Caco-2 (cell line): ENCODE data around the gene SLC9A1. TPM values are rescaled to one million over a fixed set of nuclear protein-coding genes. Genes with fewer than 3 reads are reported as not detected.

Source experiments
- BruUV-seq: library from RNA; stranded (reverse); fragments of 400-500 nt; replicated peaks from 2 replicates; lab custom pipeline; 2021; lab: Mats Ljungman, UMichigan
- CTCF ChIA-PET: fragments of 300-600 bp; sonication (Branson Sonifier 250); formaldehyde crosslinking; loops from one replicate; lab custom pipeline; 2022; ENCODE audit warnings: antibody characterized with exemption; lab: Charles Lee
- POLR2A ChIA-PET: fragments of 300-600 bp; sonication (Branson Sonifier 250); formaldehyde crosslinking; loops from one replicate; lab custom pipeline; 2022; ENCODE audit warnings: antibody characterized with exemption; lab: Charles Lee
- DNase-seq, 2 experiments: peaks; one replicate each; pipeline versions ENCODE4 v3.0.0 to v3.0.0-alpha.2; 2020 to 2022
- H3K27me3 ChIP-seq: replicated peaks from 2 replicates; pipeline ENCODE4 v1.6.0; 2011; ENCODE audit warnings: low read length; ENCODE audit not compliant: control insufficient read depth, insufficient read depth
- H3K36me3 ChIP-seq: 2 replicates; pipeline ENCODE4 v1.5.1; 2011; ENCODE audit warnings: low read length; ENCODE audit not compliant: control insufficient read depth, insufficient read depth
- H3K4me1 ChIP-seq: fragments of 250-450 bp; sonication (Bioruptor Pico); 2 replicates; pipeline ENCODE4 v1.5.1; 2020; ENCODE audit warnings: mild to moderate bottlenecking
- H3K4me3 ChIP-seq: 2 replicates; pipeline ENCODE4 v1.5.1; 2011; ENCODE audit warnings: low read depth, mild to moderate bottlenecking, control low read depth, low read length
- H3K9me3 ChIP-seq: fragments of 250-450 bp; sonication (Bioruptor Pico); 2 replicates; pipeline ENCODE4 v1.5.1; 2020; ENCODE audit warnings: mild to moderate bottlenecking, moderate library complexity
- H3K27ac Mint-ChIP-seq: one replicate; pipeline ENCODE4 v1.8.0; 2022; ENCODE audit warnings: mixed read lengths; ENCODE audit not compliant: unreplicated experiment
- H3K27me3 Mint-ChIP-seq: one replicate; pipeline ENCODE4 v1.8.0; 2022; ENCODE audit warnings: mixed read lengths; ENCODE audit not compliant: insufficient read depth, unreplicated experiment
- H3K36me3 Mint-ChIP-seq: one replicate; pipeline ENCODE4 v1.8.0; 2022; ENCODE audit warnings: mild to moderate bottlenecking, mixed read lengths; ENCODE audit not compliant: insufficient read depth, unreplicated experiment
- H3K4me1 Mint-ChIP-seq: one replicate; pipeline ENCODE4 v1.8.0; 2022; ENCODE audit warnings: low read depth, mixed read lengths; ENCODE audit not compliant: unreplicated experiment
- H3K4me3 Mint-ChIP-seq: one replicate; pipeline ENCODE4 v1.8.0; 2022; ENCODE audit warnings: mild to moderate bottlenecking, moderate library complexity, mixed read lengths; ENCODE audit not compliant: unreplicated experiment
- H3K9me3 Mint-ChIP-seq: one replicate; pipeline ENCODE4 v1.8.0; 2022; ENCODE audit warnings: mixed read lengths; ENCODE audit not compliant: unreplicated experiment
- intact Hi-C: fragments of 100-400 bp; cut with micrococcal nuclease; formaldehyde crosslinking; loops from one replicate; pipeline ENCODE4 v1.10.0; 2022; ENCODE audit not compliant: unreplicated experiment
- total RNA-seq: library from RNA; stranded (reverse); gene quantifications from 2 replicates; pipeline ENCODE4 v1.2.3, GENCODE V29; 2022
- TF ChIP-seq, protein P1 (sequence below), 2 experiments: fragments of 200-600 bp in 1 of 2; IDR thresholded peaks; 1 replicate in 1 of 2; 2 replicates in 1 of 2; pipeline versions ENCODE4 v1.5.1 to v1.8.0; 2011 to 2022; ENCODE audit warnings: antibody characterized with exemption in 1 of 2, control low read depth in 1 of 2, inconsistent platforms in 1 of 2, low read depth in 1 of 2, low read length in 1 of 2, mild to moderate bottlenecking in 1 of 2, moderate library complexity in 1 of 2; ENCODE audit not compliant: insufficient read depth in 1 of 2, severe bottlenecking in 1 of 2, unreplicated experiment in 1 of 2

Gene SLC9A1
- total RNA-seq, 1 experiment from 2014 or later, result 28.9 TPM

DNA sequence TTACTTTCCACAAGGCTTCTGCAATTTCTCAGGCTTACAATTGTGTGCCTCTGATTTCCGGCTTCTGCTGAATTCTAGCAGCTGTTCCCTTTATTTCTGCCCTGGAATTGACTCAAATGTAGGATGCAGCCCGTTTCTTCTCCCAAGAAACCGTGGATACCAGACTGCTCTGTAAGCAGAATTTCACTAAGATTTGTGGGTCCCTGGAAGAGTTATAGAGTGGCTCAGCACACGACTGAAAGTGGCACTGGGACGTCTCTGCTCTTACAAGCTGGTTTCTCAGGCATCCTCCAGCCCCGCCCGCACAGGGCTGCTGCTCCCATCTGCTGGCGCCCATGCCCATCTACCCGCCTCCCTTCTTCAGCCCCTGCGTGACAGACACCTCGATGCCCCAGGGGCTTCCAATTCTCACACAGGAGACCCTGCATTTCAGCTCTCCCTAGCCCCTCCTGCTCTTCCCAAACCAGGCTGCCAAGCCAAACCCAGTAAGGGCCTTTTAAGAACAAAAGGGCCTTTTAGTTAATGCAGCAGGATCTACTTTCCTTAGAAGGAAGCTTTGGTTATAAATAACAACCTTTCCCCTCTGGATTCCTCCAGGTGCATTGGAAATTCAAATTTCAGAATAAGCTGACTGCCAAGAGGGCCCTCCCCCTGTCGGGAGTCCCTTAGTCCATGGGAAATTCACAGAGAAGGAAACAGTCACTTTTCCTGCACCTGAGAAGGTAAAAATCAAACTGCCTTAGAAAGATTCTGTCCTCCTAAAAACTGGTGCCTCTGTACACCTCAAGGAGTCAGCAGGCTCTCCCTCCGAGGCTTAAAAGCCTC, 96.9 kb downstream of the SLC9A1 start:
- TF ChIP-seq, protein P1, sequence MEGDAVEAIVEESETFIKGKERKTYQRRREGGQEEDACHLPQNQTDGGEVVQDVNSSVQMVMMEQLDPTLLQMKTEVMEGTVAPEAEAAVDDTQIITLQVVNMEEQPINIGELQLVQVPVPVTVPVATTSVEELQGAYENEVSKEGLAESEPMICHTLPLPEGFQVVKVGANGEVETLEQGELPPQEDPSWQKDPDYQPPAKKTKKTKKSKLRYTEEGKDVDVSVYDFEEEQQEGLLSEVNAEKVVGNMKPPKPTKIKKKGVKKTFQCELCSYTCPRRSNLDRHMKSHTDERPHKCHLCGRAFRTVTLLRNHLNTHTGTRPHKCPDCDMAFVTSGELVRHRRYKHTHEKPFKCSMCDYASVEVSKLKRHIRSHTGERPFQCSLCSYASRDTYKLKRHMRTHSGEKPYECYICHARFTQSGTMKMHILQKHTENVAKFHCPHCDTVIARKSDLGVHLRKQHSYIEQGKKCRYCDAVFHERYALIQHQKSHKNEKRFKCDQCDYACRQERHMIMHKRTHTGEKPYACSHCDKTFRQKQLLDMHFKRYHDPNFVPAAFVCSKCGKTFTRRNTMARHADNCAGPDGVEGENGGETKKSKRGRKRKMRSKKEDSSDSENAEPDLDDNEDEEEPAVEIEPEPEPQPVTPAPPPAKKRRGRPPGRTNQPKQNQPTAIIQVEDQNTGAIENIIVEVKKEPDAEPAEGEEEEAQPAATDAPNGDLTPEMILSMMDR (IDR thresholded peaks at IDR 0.05; ENCODE audit: insufficient read depth in 1 of 2, low read depth in 1 of 2, low read length in 1 of 2, severe bottlenecking in 1 of 2, unreplicated experiment in 1 of 2), result no peak
- intact Hi-C loops, result no loop called here
- H3K27me3 Mint-ChIP-seq, result no peaks in the 10 kb centered on the region

DNA sequence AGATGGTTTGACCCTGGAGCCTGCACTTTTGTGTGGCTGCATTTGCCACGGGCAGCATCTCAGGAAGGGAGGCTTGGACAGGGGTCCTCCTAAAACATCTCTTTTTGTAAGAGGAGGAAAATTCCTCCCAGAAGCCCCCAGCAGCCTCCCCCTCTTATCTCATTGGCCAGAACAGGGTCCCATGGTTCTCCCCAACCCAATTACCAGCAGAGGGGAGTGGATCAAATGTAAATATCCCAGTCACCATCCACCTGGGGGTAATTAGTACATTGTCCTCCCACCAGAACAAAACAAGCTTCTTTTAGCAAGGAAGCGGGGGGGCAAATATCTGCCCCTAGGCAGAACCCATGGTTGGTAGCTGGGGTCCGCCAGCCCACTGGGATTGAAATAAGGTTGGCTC, 97.5 kb downstream of the SLC9A1 start:
- H3K4me3 Mint-ChIP-seq, result no peak overlapping the region
- no peaks in the 10 kb centered on the region for H3K27me3 ChIP-seq
- H3K9me3 Mint-ChIP-seq, result no peaks in the 10 kb centered on the region
- no peaks in the 10 kb centered on the region for H3K36me3 Mint-ChIP-seq
- ChIA-PET CTCF (no interaction called here), POLR2A (no interaction called here)
- no peaks in the 10 kb centered on the region for H3K9me3 ChIP-seq
- TF ChIP-seq, protein P1 (IDR thresholded peaks at IDR 0.05; ENCODE audit: insufficient read depth in 1 of 2, low read depth in 1 of 2, low read length in 1 of 2, severe bottlenecking in 1 of 2, unreplicated experiment in 1 of 2), result no peak
- no peaks in the 10 kb centered on the region for H3K4me1 ChIP-seq
- DNase-seq, result no peak
- intact Hi-C loops, result no loop called here
- no peaks in the 10 kb centered on the region for H3K4me1 Mint-ChIP-seq
- no peaks in the 10 kb centered on the region for H3K36me3 ChIP-seq
- BruUV-seq, result no TSS peak
- H3K4me3 ChIP-seq, result no peak overlapping the region
- no peaks in the 10 kb centered on the region for H3K27me3 Mint-ChIP-seq
- H3K27ac Mint-ChIP-seq, result no peak overlapping the region

More for the DNA sequence above, 96.9 kb downstream of the SLC9A1 start:
- Histone ChIP-seq H3K9me3 (no peaks in the 10 kb centered on the region), H3K27me3 (no peaks in the 10 kb centered on the region), H3K4me3 (no peak overlapping the region), H3K4me1 (no peaks in the 10 kb centered on the region), H3K36me3 (no peaks in the 10 kb centered on the region)
- POLR2A ChIA-PET, result no interaction called here
- BruUV-seq, result no TSS peak
- Mint-ChIP-seq H3K9me3 (no peaks in the 10 kb centered on the region), H3K27ac (no peak overlapping the region), H3K4me3 (no peak overlapping the region), H3K36me3 (no peaks in the 10 kb centered on the region), H3K4me1 (no peaks in the 10 kb centered on the region)
- DNase-seq, result no peak
- CTCF ChIA-PET, result no interaction called here

DNA sequence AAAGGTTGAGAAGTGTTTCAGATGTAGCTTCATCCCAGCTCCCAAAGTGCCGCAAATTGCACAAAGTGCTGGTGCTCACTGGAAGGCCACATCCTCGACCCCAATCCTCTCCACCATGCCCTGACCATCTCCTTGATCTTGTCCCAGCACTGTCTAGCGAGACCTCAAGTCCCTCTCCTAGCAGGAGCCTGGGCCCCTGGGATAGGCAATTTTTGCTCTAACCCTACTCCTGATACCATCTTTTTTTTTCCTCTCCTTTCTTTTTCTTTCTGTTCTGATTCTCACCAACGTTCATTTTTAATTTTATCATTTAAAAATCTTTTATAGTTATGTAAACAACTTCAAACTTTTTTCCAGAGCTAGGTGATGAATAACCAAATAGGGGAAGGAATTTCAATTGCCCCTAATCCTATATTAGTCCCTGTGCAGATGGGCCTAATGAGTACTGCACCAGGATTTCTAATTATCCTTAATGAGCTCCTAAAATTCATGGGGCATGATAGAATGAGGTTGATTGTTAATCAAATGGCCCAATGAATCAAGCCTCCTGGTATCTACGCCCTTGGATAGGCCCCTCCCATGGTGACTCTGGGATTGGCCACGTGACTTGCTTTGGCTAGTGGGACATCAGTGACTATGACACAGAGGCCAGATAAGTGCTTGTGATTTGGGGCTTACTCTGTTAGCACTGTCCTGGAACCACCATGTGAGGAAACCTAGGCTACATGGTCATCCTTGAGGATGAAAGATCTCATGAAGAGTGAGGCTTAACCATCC, 100.8 kb downstream of the SLC9A1 start:
- no peak overlapping the region for H3K4me3 Mint-ChIP-seq
- no TSS peak for BruUV-seq
- Histone ChIP-seq H3K27me3 (no peaks in the 10 kb centered on the region), H3K9me3 (no peaks in the 10 kb centered on the region), H3K4me3 (no peak overlapping the region), H3K4me1 (no peaks in the 10 kb centered on the region), H3K36me3 (no peaks in the 10 kb centered on the region)
- no peaks in the 10 kb centered on the region for H3K27me3 Mint-ChIP-seq
- H3K4me1 Mint-ChIP-seq, result no peaks in the 10 kb centered on the region
- TF ChIP-seq, protein P1 (IDR thresholded peaks at IDR 0.05; ENCODE audit: insufficient read depth in 1 of 2, low read depth in 1 of 2, low read length in 1 of 2, severe bottlenecking in 1 of 2, unreplicated experiment in 1 of 2), result no peak
- CTCF ChIA-PET, result interaction anchor here (1.1 kb wide), 1 partner anchor 9 kb away, joined by 3 read pairs; no protein-coding TSS in a partner anchor
- no peak for DNase-seq
- no peaks in the 10 kb centered on the region for H3K36me3 Mint-ChIP-seq
- intact Hi-C loops, result no loop called here
- H3K9me3 Mint-ChIP-seq, result no peaks in the 10 kb centered on the region
- POLR2A ChIA-PET, result no interaction called here
- H3K27ac Mint-ChIP-seq, result no peak overlapping the region
